Loucy (cell line): ENCODE measurements around the gene ZNF770.

Experiments used
- H2AFZ ChIP-seq: fragments of 200-600 bp; sonication (generic); 2 replicates; pipeline ENCODE4 v1.6.0; 2016; ENCODE audit warnings: antibody characterized with exemption, mild to moderate bottlenecking, low read length, moderate library complexity
- H3F3A ChIP-seq: fragments of 200-600 bp; 2 replicates; pipeline ENCODE4 v1.6.0; 2016; ENCODE audit warnings: antibody characterized with exemption, low read depth, mild to moderate bottlenecking
- H3K27me3 ChIP-seq: fragments of 200-600 bp; sonication (generic); 2 replicates; pipeline ENCODE4 v1.6.1; 2014; ENCODE audit warnings: low read length, mild to moderate bottlenecking; ENCODE audit not compliant: insufficient read depth, poor library complexity, severe bottlenecking
- H3K36me3 ChIP-seq: fragments of 200-600 bp; sonication (generic); 2 replicates; pipeline ENCODE4 v1.6.1; 2016; ENCODE audit warnings: low read length; ENCODE audit not compliant: insufficient read depth
- H3K4me1 ChIP-seq: fragments of 200-600 bp; sonication (generic); 2 replicates; pipeline ENCODE4 v1.5.1; 2014; ENCODE audit warnings: low read length, mild to moderate bottlenecking; ENCODE audit not compliant: insufficient read depth, poor library complexity, severe bottlenecking
- H3K4me2 ChIP-seq: fragments of 200-600 bp; sonication (generic); 2 replicates; pipeline ENCODE4 v1.6.0; 2014; ENCODE audit warnings: antibody characterized with exemption, low read length, low read depth, mild to moderate bottlenecking; ENCODE audit not compliant: poor library complexity, severe bottlenecking
- H3K4me3 ChIP-seq: fragments of 200-600 bp; sonication (generic); 2 replicates; pipeline ENCODE4 v1.5.1; 2014; ENCODE audit warnings: low read length, mild to moderate bottlenecking, mixed read lengths; ENCODE audit not compliant: poor library complexity, severe bottlenecking
- H3K79me2 ChIP-seq: fragments of 200-600 bp; sonication (generic); 2 replicates; pipeline ENCODE4 v1.6.1; 2014; ENCODE audit warnings: low read length; ENCODE audit not compliant: insufficient read depth
- H3K9ac ChIP-seq: fragments of 200-600 bp; sonication (generic); 2 replicates; pipeline ENCODE4 v1.6.0; 2014; ENCODE audit warnings: mild to moderate bottlenecking, low read depth, low read length, moderate library complexity; ENCODE audit not compliant: poor library complexity, severe bottlenecking
- H3K9me2 ChIP-seq: fragments of 200-600 bp; sonication (generic); replicated peaks from 2 replicates; pipeline ENCODE4 v1.6.1; 2016; ENCODE audit warnings: low read depth, low read length, mixed read lengths
- H3K9me3 ChIP-seq: fragments of 200-600 bp; sonication (generic); 2 replicates; pipeline ENCODE4 v1.6.1; 2014; ENCODE audit warnings: mild to moderate bottlenecking, antibody characterized with exemption, low read length, low read depth; ENCODE audit not compliant: insufficient read depth
- H4K20me1 ChIP-seq: fragments of 200-600 bp; sonication (generic); 2 replicates; pipeline ENCODE4 v1.6.0; 2014; ENCODE audit warnings: antibody characterized with exemption, low read length, mild to moderate bottlenecking; ENCODE audit not compliant: insufficient read depth, poor library complexity, severe bottlenecking
- CTCF ChIP-seq: fragments of 200-600 bp; sonication (generic); conservative IDR thresholded peaks from 2 replicates; pipeline ENCODE4 v1.5.1; 2014; ENCODE audit warnings: mild to moderate bottlenecking, antibody characterized with exemption, low read length
- EZH2phosphoT487 ChIP-seq: fragments of 200-600 bp; IDR thresholded peaks from 2 replicates; pipeline ENCODE4 v1.6.1; 2018; ENCODE audit warnings: antibody characterized with exemption, mild to moderate bottlenecking, moderate library complexity, borderline replicate concordance

Gene ZNF770

DNA sequence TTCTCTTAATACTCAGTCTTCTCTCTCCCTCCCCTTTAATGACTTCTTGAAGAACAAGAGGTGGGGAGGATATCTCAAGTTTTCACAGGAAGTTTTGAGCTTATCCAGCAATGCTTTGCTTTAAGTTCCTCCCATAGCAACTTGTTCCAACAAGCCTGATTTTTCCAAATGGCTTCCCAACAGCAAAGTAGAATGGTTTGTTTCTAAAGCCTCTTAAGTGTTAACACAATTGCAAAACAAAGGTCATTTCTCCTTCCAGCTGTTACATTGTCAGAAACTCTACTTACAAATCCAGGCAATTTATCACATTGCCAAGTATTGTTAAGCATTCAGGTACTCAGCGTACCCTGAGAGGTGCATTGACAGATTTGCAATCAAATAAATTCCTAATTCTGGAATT, 6.8 kb upstream of the ZNF770 start:
- no peak for TF ChIP-seq CTCF
- TF ChIP-seq EZH2phosphoT487 = no peak

GRCh38 chr15:34993877-34994276, 5.8 kb upstream of the ZNF770 start:
- no peak overlapping the region for H2AFZ ChIP-seq
- no peaks in the 10 kb centered on the region for H3K9me3 ChIP-seq
- H3K9me2 ChIP-seq = no peaks in the 10 kb centered on the region
- peaks cover 5% of the 10 kb centered on the region for H3K4me1 ChIP-seq
- H4K20me1 ChIP-seq = no peaks in the 10 kb centered on the region
- H3K9ac ChIP-seq = no peak overlapping the region
- H3K4me2 ChIP-seq = no peak overlapping the region
- H3K4me3 ChIP-seq = no peak overlapping the region
- no peaks in the 10 kb centered on the region for H3K36me3 ChIP-seq
- H3K79me2 ChIP-seq = no peaks in the 10 kb centered on the region
- no peaks in the 10 kb centered on the region for H3K27me3 ChIP-seq
- H3F3A ChIP-seq = no peaks in the 10 kb centered on the region
- TF ChIP-seq CTCF = no peak
- no peak for TF ChIP-seq EZH2phosphoT487

More for the DNA sequence above, 6.8 kb upstream of the ZNF770 start:
- no peaks in the 10 kb centered on the region for H3F3A ChIP-seq
- no peaks in the 10 kb centered on the region for H3K4me1 ChIP-seq
- H3K4me2 ChIP-seq = no peak overlapping the region
- no peak overlapping the region for H3K9ac ChIP-seq
- no peaks in the 10 kb centered on the region for H3K9me2 ChIP-seq
- H3K36me3 ChIP-seq = no peaks in the 10 kb centered on the region
- H3K9me3 ChIP-seq = no peaks in the 10 kb centered on the region
- H3K79me2 ChIP-seq = no peaks in the 10 kb centered on the region
- no peaks in the 10 kb centered on the region for H4K20me1 ChIP-seq
- no peak overlapping the region for H3K4me3 ChIP-seq
- H2AFZ ChIP-seq = no peak overlapping the region
- H3K27me3 ChIP-seq = no peaks in the 10 kb centered on the region

GRCh38 chr15:34993412-34993811, 5.3 kb upstream of the ZNF770 start:
- Histone ChIP-seq H4K20me1 (no peaks in the 10 kb centered on the region), H3K27me3 (no peaks in the 10 kb centered on the region), H3K4me2 (no peak overlapping the region), H3F3A (no peaks in the 10 kb centered on the region), H3K9me2 (no peaks in the 10 kb centered on the region), H2AFZ (peak overlapping the region; percentile 6; the same call in 1 of the 2 replicates), H3K9ac (no peak overlapping the region), H3K9me3 (no peaks in the 10 kb centered on the region), H3K79me2 (no peaks in the 10 kb centered on the region), H3K36me3 (no peaks in the 10 kb centered on the region), H3K4me1 (peaks cover 8% of the 10 kb centered on the region), H3K4me3 (no peak overlapping the region)
- no peak for TF ChIP-seq EZH2phosphoT487
- no peak for TF ChIP-seq CTCF
